ENCODE results near the gene SPAG16.
"Not testable (repeated sequence)": the region's sequence is repeated elsewhere in the genome, so short reads cannot be mapped to it uniquely, and the experiment has no call there.

Gene SPAG16

GRCh38 chr2:213834331-213834730, 550.1 kb downstream of the SPAG16 start:
- DNase-seq (ENCODE audit: low spot score): peak; percentile 48

- DNase-seq (ENCODE audit: low spot score): peak; percentile 46
Observed at GRCh38 chr2:213834746-213835145, 550.5 kb downstream of the SPAG16 start.

- DNase-seq (ENCODE audit: low spot score): no peak
Observed at GRCh38 chr2:213846856-213847255, 562.6 kb downstream of the SPAG16 start.

- no peak for DNase-seq (ENCODE audit: low spot score)
Observed at GRCh38 chr2:213847316-213847715, 563.1 kb downstream of the SPAG16 start.

GRCh38 chr2:213848631-213849030, 564.4 kb downstream of the SPAG16 start:
- peak; percentile 13 for DNase-seq (ENCODE audit: low spot score)

GRCh38 chr2:213861638-213862037, 577.4 kb downstream of the SPAG16 start:
- DNase-seq (ENCODE audit: low spot score): no peak

GRCh38 chr2:213862407-213863076, 578.3 kb downstream of the SPAG16 start:
- no peak for DNase-seq (ENCODE audit: low spot score)

- no peak for DNase-seq (ENCODE audit: low spot score)
Observed at GRCh38 chr2:213863541-213863940, 579.3 kb downstream of the SPAG16 start.

GRCh38 chr2:213868526-213868925, 584.3 kb downstream of the SPAG16 start:
- DNase-seq (ENCODE audit: low spot score): no peak

GRCh38 chr2:213885485-213885884, 601.2 kb downstream of the SPAG16 start:
- no peak for DNase-seq (ENCODE audit: low spot score)

- DNase-seq (ENCODE audit: low spot score): no peak
Observed at GRCh38 chr2:213914510-213914909, 630.2 kb downstream of the SPAG16 start.

GRCh38 chr2:213920014-213920413, 635.8 kb downstream of the SPAG16 start:
- DNase-seq (ENCODE audit: low spot score): no peak

GRCh38 chr2:213923543-213923942, 639.3 kb downstream of the SPAG16 start:
- no peak for DNase-seq (ENCODE audit: low spot score)

GRCh38 chr2:213934560-213934959, 650.3 kb downstream of the SPAG16 start:
- peak; percentile 17 for DNase-seq (ENCODE audit: low spot score)

- no peak for DNase-seq (ENCODE audit: low spot score)
Observed at GRCh38 chr2:213958086-213958485, 673.8 kb downstream of the SPAG16 start.

- DNase-seq (ENCODE audit: low spot score): no peak
Observed at GRCh38 chr2:213959589-213959988, 675.3 kb downstream of the SPAG16 start.

GRCh38 chr2:213971536-213971935, 687.3 kb downstream of the SPAG16 start:
- DNase-seq (ENCODE audit: low spot score): no peak

- no peak for DNase-seq (ENCODE audit: low spot score)
Observed at GRCh38 chr2:213980883-213981282, 696.6 kb downstream of the SPAG16 start.

- no peak for DNase-seq (ENCODE audit: low spot score)
Observed at GRCh38 chr2:213989207-213989606, 704.9 kb downstream of the SPAG16 start.

- DNase-seq (ENCODE audit: low spot score): no peak
Observed at GRCh38 chr2:213991453-213992108, 707.3 kb downstream of the SPAG16 start.

- peak; percentile 74 for DNase-seq (ENCODE audit: low spot score)
Observed at GRCh38 chr2:213995400-213996105, 711.3 kb downstream of the SPAG16 start.

GRCh38 chr2:213998976-213999375, 714.7 kb downstream of the SPAG16 start:
- DNase-seq (ENCODE audit: low spot score): not testable (repeated sequence)

- DNase-seq (ENCODE audit: low spot score): no peak
Observed at GRCh38 chr2:214004463-214004862, 720.2 kb downstream of the SPAG16 start.

Data from GM03348 (cell line).